ENCODE measurements around the gene MEIKIN.
"Not testable (repeated sequence)": the region's sequence is repeated elsewhere in the genome, so short reads cannot be mapped to it uniquely, and the experiment has no call there.

The MEIKIN gene

GRCh38 chr5:131845828-131846227 is 99.6 kb downstream of the MEIKIN start:
- DNase-seq (ENCODE audit: low spot score) = no peak
- Mint-ChIP-seq H3K36me3 (ENCODE audit: low read depth) (peaks cover 12% of the 10 kb centered on the region), H3K4me3 (no peak overlapping the region), H3K27ac (no peak overlapping the region), H3K27me3 (ENCODE audit: low read depth) (peaks cover 4% of the 10 kb centered on the region), H3K9me3 (peaks cover 77% of the 10 kb centered on the region), H3K4me1 (ENCODE audit: low read depth) (no peaks in the 10 kb centered on the region)

DNA sequence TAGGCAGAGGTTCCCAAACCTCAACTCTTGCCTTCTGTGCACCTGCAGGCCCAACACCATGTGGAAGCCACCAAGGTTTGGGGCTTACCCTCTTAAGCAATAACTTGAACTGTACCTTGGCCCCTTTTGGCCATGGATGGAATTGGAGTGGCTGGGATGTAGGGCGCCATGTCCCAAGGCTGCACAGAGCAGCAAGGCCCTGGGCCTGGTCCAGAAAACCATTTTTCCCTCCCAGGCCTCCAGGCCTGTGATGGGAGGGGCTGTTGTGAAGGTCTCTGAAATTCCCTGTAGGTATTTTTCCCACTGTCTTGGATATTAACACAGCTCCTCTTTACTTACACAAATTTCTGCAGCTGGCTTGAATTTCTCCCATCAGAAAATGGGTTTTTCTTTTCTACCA is 102.5 kb downstream of the MEIKIN start:
- H3K4me3 Mint-ChIP-seq; H3K36me3 Mint-ChIP-seq (ENCODE audit: low read depth); DNase-seq (ENCODE audit: low spot score); H3K27ac Mint-ChIP-seq; H3K27me3 Mint-ChIP-seq (ENCODE audit: low read depth); H3K4me1 Mint-ChIP-seq (ENCODE audit: low read depth): not testable (repeated sequence)
- peaks cover 74% of the 10 kb centered on the region for H3K9me3 Mint-ChIP-seq

GRCh38 chr5:131832702-131833101 is 112.8 kb downstream of the MEIKIN start:
- H3K9me3 Mint-ChIP-seq = peaks cover 16% of the 10 kb centered on the region
- H3K4me1 Mint-ChIP-seq (ENCODE audit: low read depth); DNase-seq (ENCODE audit: low spot score); H3K4me3 Mint-ChIP-seq; H3K27ac Mint-ChIP-seq; H3K27me3 Mint-ChIP-seq (ENCODE audit: low read depth); H3K36me3 Mint-ChIP-seq (ENCODE audit: low read depth): not testable (repeated sequence)

- Mint-ChIP-seq H3K9me3 (peaks cover 6% of the 10 kb centered on the region), H3K4me1 (ENCODE audit: low read depth) (peaks cover 4% of the 10 kb centered on the region), H3K36me3 (ENCODE audit: low read depth) (no peaks in the 10 kb centered on the region), H3K4me3 (no peak overlapping the region), H3K27me3 (ENCODE audit: low read depth) (peaks cover 20% of the 10 kb centered on the region), H3K27ac (no peak overlapping the region)
- DNase-seq (ENCODE audit: low spot score) = no peak
Observed at GRCh38 chr5:131825404-131826013, 120.0 kb downstream of the MEIKIN start.

GRCh38 chr5:131824631-131825030 is 120.8 kb downstream of the MEIKIN start:
- Mint-ChIP-seq H3K36me3 (ENCODE audit: low read depth) (no peaks in the 10 kb centered on the region), H3K4me1 (ENCODE audit: low read depth) (peaks cover 4% of the 10 kb centered on the region), H3K4me3 (no peak overlapping the region), H3K27ac (no peak overlapping the region), H3K27me3 (ENCODE audit: low read depth) (peaks cover 20% of the 10 kb centered on the region), H3K9me3 (peaks cover 6% of the 10 kb centered on the region)
- DNase-seq (ENCODE audit: low spot score) = no peak

DNA sequence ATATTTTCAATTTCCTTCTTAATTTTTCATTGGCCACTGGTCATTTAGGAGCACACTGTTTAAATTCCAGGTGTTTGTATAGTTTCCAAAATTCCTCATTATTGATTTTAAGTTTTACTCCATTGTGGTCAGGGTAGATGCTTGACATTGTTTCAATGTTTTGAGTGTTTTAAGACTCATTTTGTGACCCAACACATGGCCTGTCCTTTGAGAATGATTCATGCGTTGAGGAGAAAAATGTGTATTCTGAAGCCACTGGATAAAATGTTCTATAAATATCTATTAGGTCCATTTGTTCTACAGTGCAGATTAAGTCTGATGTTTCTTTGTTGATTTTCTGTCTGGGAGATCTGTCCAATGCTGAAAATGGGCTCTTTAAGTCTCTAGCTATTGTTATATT is 124.2 kb downstream of the MEIKIN start:
- Mint-ChIP-seq H3K36me3 (ENCODE audit: low read depth) (no peaks in the 10 kb centered on the region), H3K4me1 (ENCODE audit: low read depth) (peaks cover 7% of the 10 kb centered on the region), H3K9me3 (no peaks in the 10 kb centered on the region), H3K4me3 (no peak overlapping the region), H3K27me3 (ENCODE audit: low read depth) (peaks cover 24% of the 10 kb centered on the region), H3K27ac (no peak overlapping the region)
- DNase-seq (ENCODE audit: low spot score) = no peak

GRCh38 chr5:131818001-131818724 is 127.3 kb downstream of the MEIKIN start:
- H3K4me3 Mint-ChIP-seq = no peak overlapping the region
- H3K4me1 Mint-ChIP-seq (ENCODE audit: low read depth) = peaks cover 7% of the 10 kb centered on the region
- H3K27ac Mint-ChIP-seq = no peak overlapping the region
- DNase-seq (ENCODE audit: low spot score) = no peak
- no peaks in the 10 kb centered on the region for H3K36me3 Mint-ChIP-seq (ENCODE audit: low read depth)
- peaks cover 29% of the 10 kb centered on the region for H3K27me3 Mint-ChIP-seq (ENCODE audit: low read depth)
- H3K9me3 Mint-ChIP-seq = no peaks in the 10 kb centered on the region

GRCh38 chr5:131814990-131815389 is 130.5 kb downstream of the MEIKIN start:
- H3K4me1 Mint-ChIP-seq (ENCODE audit: low read depth) = peaks cover 7% of the 10 kb centered on the region
- peaks cover 11% of the 10 kb centered on the region for H3K27me3 Mint-ChIP-seq (ENCODE audit: low read depth)
- DNase-seq (ENCODE audit: low spot score) = no peak
- H3K27ac Mint-ChIP-seq = no peak overlapping the region
- H3K4me3 Mint-ChIP-seq = no peak overlapping the region
- no peaks in the 10 kb centered on the region for H3K36me3 Mint-ChIP-seq (ENCODE audit: low read depth)
- H3K9me3 Mint-ChIP-seq = no peaks in the 10 kb centered on the region

- Mint-ChIP-seq H3K27ac (no peak overlapping the region), H3K27me3 (ENCODE audit: low read depth) (peaks cover 12% of the 10 kb centered on the region), H3K4me1 (ENCODE audit: low read depth) (no peaks in the 10 kb centered on the region), H3K9me3 (no peaks in the 10 kb centered on the region), H3K4me3 (no peak overlapping the region), H3K36me3 (ENCODE audit: low read depth) (no peaks in the 10 kb centered on the region)
- DNase-seq (ENCODE audit: low spot score) = no peak
Observed at GRCh38 chr5:131812371-131813160, 132.9 kb downstream of the MEIKIN start.

- no peaks in the 10 kb centered on the region for H3K4me1 Mint-ChIP-seq (ENCODE audit: low read depth)
- no peak overlapping the region for H3K27ac Mint-ChIP-seq
- H3K36me3 Mint-ChIP-seq (ENCODE audit: low read depth) = no peaks in the 10 kb centered on the region
- H3K27me3 Mint-ChIP-seq (ENCODE audit: low read depth) = peaks cover 18% of the 10 kb centered on the region
- no peak for DNase-seq (ENCODE audit: low spot score)
- no peaks in the 10 kb centered on the region for H3K9me3 Mint-ChIP-seq
- H3K4me3 Mint-ChIP-seq = no peak overlapping the region
Observed at GRCh38 chr5:131810510-131811249, 134.8 kb downstream of the MEIKIN start.

DNA sequence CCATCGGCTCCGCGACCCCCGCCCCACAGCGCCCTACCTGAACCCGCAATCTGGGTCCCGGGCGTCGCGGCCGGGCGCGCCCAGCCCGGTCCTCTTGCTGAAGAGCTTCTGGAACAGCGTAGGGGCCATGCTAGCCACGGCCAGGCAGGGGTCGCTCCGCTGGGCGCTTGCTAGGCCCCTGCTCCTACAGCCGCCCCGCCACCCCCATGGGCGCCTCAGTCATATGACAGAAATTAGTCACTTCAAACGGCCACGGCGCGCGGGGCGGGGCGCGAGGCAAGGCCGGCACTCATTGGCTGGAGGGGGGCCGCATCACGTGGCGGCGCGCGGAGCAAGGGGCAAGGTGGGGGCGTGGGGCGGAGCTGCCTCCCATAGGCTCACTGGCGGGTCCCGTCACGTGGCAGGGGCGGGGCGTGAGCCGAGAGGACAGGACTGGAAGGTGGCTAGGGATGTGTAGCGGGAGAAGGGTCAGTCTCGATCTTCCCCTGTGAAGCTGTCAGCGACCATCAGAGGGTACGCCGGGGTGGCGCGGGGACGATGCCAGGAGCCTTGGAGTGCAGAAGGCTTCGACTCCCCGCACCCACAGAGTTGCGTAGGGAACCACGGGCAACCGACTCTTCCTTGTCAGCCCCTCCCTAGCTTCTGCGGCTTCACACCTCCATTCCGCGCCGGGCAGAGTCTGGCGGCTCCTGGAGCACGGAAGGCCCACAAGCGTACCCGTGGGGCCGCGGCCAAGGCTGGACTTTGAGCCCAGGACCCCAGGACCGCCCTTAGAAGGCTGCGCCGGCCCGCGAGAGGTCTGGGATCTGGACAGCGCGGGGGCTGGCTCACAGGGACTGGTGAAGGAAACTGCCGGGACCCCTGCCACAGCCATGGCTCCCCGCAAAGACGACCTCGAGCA is 148.4 kb downstream of the MEIKIN start, which contains the start of gene FNIP1:
Gene FNIP1, minus strand, starts transcription at position 225 of the 901 bp plus-strand sequence. Its CDS starts 96 bp downstream, at position 129.
- DNase-seq (ENCODE audit: low spot score) = peak; percentile 100
- Mint-ChIP-seq H3K4me1 (ENCODE audit: low read depth) (peaks cover 28% of the 10 kb centered on the region), H3K27ac (peak within 1 kb of the TSS; percentile 95), H3K27me3 (ENCODE audit: low read depth) (peaks cover 2% of the 10 kb centered on the region), H3K36me3 (ENCODE audit: low read depth) (peaks cover 21% of the 10 kb centered on the region), H3K4me3 (peak within 1 kb of the TSS; percentile 96), H3K9me3 (no peaks in the 10 kb centered on the region)

DNA sequence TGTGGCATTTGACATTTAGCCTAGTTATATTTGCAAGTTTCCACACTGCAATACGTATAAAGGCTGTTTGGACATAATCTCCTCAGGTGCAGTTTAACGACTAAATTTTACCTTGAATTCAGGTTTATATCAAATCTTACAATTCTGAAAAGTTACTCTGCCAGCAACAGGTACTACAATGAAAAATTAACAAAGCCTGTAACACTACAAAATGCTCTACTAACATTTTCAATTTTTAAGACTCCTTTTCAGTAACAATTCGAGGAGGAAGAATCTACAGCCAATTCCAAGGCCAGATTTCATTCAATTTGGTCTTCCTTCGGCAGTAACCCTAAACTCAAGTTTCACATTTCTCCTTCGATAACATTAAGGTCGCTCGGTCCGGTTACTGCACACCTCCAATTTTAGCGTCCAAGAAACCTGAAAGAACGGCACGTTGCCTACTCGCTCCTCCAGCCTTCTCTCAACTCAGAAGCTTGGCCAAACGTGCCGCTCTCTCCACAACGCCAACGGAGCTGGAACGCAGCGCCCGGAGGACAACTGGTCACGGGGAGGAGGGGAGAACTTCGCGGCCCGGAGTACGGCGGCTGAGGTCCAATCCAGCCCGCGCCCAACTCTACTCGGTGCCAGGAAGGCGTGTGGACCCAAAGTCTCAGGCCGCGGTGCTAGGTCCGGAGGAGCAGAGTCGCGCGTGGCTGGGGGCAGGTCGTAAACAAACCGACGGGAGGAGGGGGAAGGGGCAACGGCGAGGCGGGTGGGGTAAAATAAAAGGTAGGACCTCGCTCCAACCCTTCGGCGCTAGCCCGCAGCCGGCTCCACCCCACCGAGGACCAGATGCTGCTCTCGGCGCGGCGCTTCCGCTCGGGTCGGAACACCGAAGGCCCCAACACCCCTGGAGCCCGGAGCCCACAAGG is 149.3 kb downstream of the MEIKIN start:
- peak; percentile 31 for DNase-seq (ENCODE audit: low spot score)
- peaks cover 24% of the 10 kb centered on the region for H3K36me3 Mint-ChIP-seq (ENCODE audit: low read depth)
- H3K4me3 Mint-ChIP-seq = peak overlapping the region; percentile 96
- H3K27me3 Mint-ChIP-seq (ENCODE audit: low read depth) = peaks cover under 1% of the 10 kb centered on the region
- H3K27ac Mint-ChIP-seq = peak overlapping the region; percentile 95
- no peaks in the 10 kb centered on the region for H3K9me3 Mint-ChIP-seq
- peaks cover 28% of the 10 kb centered on the region for H3K4me1 Mint-ChIP-seq (ENCODE audit: low read depth)

Data from T-helper 2 cell treated with Interferon-gamma antibody and Interleukin-4, amounts not matched to agents 5 μg/mL and 100 μg/mL, for 36 hours (primary cell).